GM12878 (cell line): ENCODE results near the gene CRB1.

ENCODE experiments used
- BCL11A ChIP-seq: IDR thresholded peaks from 2 replicates; pipeline ENCODE4 v1.6.1; 2011; ENCODE audit warnings: low read depth, low read length
- CEBPB ChIP-seq, 2 experiments: fragments of 150-350 bp in 1 of 2; IDR thresholded peaks; 2 replicates each; pipeline ENCODE4 v1.6.1; 2012 to 2014; ENCODE audit warnings: low read depth in 2 of 2, low read length in 2 of 2, borderline replicate concordance in 1 of 2, inconsistent platforms in 1 of 2
- CHD1 ChIP-seq: IDR thresholded peaks from 2 replicates; pipeline ENCODE4 v1.6.1; 2012; ENCODE audit warnings: low read depth, low read length, improper control_type of control experiment
- CHD2 ChIP-seq: IDR thresholded peaks from 2 replicates; pipeline ENCODE4 v1.6.1; 2011; ENCODE audit warnings: low read depth, low read length, improper control_type of control experiment, borderline replicate concordance
- EP300 ChIP-seq, 2 experiments: fragments of 150-350 bp in 1 of 2; IDR thresholded peaks; 2 replicates each; pipeline ENCODE4 v1.6.1; 2011 to 2012; ENCODE audit warnings: low read depth in 2 of 2, low read length in 2 of 2, borderline replicate concordance in 1 of 2, improper control_type of control experiment in 1 of 2, inconsistent platforms in 1 of 2; ENCODE audit not compliant: control insufficient read depth in 1 of 2
- IKZF1 ChIP-seq: fragments of 450-650 bp; conservative IDR thresholded peaks from 2 replicates; pipeline ENCODE4 v1.6.1; 2017; ENCODE audit warnings: antibody characterized with exemption, mild to moderate bottlenecking
- NFIC ChIP-seq: IDR thresholded peaks from 2 replicates; pipeline ENCODE4 v1.6.1; 2012; ENCODE audit warnings: low read depth, mild to moderate bottlenecking, inconsistent platforms, low read length, moderate library complexity
- POLR2A ChIP-seq: IDR thresholded peaks from 2 replicates; pipeline ENCODE4 v1.6.1; 2011; ENCODE audit warnings: low read depth, mild to moderate bottlenecking, low read length
- YY1 ChIP-seq: IDR thresholded peaks from 2 replicates; pipeline ENCODE4 v1.6.1; 2011; ENCODE audit warnings: low read depth, mild to moderate bottlenecking, low read length
- TF ChIP-seq, protein P1 (sequence below), 3 experiments: IDR thresholded peaks in 2 of 3; conservative IDR thresholded peaks in 1 of 3; 2 replicates each; pipeline ENCODE4 v1.5.1; 2011; ENCODE audit warnings: low read depth in 3 of 3, low read length in 3 of 3, mild to moderate bottlenecking in 3 of 3, control low read depth in 2 of 3, moderate library complexity in 2 of 3, inconsistent platforms in 1 of 3, mixed read lengths in 1 of 3; ENCODE audit not compliant: control insufficient read depth in 2 of 3, insufficient read depth in 1 of 3; ENCODE audit errors: extremely low read depth in 1 of 3
- TF ChIP-seq, protein P2 (sequence below): IDR thresholded peaks from 2 replicates; pipeline ENCODE4 v1.6.1; 2012; ENCODE audit warnings: low read depth, low read length, improper control_type of control experiment
- TF ChIP-seq, protein P3 (sequence below): fragments of 450-650 bp; IDR thresholded peaks from 2 replicates; pipeline ENCODE4 v1.6.1; 2017; ENCODE audit warnings: mild to moderate bottlenecking, moderate library complexity
- TF ChIP-seq, protein P4 (sequence below): fragments of 150-350 bp; IDR thresholded peaks from 2 replicates; pipeline ENCODE4 v1.6.1; 2016; ENCODE audit warnings: low read depth, low read length

DNA sequence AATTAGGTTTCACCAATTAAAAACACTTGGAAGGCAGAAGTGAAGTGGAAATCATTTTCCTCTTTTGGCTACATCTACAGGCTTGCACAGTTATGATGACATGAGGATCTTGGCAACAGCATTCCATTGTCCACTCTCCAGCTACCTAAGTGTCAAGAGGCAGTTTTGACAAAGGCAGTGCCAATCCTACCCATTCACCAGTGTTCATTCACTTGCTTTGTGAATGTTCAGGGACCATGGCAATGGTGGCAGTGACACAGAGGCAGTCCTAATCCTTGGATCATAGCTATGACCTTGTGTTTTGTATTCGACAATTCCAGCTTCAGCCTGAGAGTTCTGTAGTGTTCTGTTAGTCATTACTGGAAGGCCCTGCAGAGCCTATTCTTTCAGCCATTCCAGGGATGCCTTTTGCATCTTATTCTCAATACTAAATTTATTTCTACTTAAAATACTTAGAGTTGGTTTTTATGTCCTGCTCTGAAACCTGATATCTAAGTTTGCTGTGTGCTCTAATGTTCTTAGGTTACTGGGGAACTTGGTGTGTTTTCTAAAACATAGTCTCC, 36.7 kb downstream of the CRB1 start:
- TF ChIP-seq YY1 (no peak), CEBPB (IDR thresholded peaks at IDR 0.05; ENCODE audit: borderline replicate concordance in 1 of 2, low read depth in 2 of 2, low read length in 2 of 2) (no peak), CHD1 (no peak), EP300 (IDR thresholded peaks at IDR 0.05; ENCODE audit: borderline replicate concordance in 1 of 2, control insufficient read depth in 1 of 2, low read depth in 2 of 2, low read length in 2 of 2) (no peak), BCL11A (no peak), NFIC (no peak), CHD2 (no peak), POLR2A (no peak), IKZF1 (no peak)
- TF ChIP-seq, protein P1, sequence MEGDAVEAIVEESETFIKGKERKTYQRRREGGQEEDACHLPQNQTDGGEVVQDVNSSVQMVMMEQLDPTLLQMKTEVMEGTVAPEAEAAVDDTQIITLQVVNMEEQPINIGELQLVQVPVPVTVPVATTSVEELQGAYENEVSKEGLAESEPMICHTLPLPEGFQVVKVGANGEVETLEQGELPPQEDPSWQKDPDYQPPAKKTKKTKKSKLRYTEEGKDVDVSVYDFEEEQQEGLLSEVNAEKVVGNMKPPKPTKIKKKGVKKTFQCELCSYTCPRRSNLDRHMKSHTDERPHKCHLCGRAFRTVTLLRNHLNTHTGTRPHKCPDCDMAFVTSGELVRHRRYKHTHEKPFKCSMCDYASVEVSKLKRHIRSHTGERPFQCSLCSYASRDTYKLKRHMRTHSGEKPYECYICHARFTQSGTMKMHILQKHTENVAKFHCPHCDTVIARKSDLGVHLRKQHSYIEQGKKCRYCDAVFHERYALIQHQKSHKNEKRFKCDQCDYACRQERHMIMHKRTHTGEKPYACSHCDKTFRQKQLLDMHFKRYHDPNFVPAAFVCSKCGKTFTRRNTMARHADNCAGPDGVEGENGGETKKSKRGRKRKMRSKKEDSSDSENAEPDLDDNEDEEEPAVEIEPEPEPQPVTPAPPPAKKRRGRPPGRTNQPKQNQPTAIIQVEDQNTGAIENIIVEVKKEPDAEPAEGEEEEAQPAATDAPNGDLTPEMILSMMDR (IDR thresholded peaks at IDR 0.05 in 2 of 3, conservative IDR thresholded peaks at IDR 0.05 in 1 of 3; ENCODE audit: control insufficient read depth in 2 of 3, extremely low read depth in 1 of 3, insufficient read depth in 1 of 3, low read depth in 3 of 3, low read length in 3 of 3) = no peak
- TF ChIP-seq, protein P2, sequence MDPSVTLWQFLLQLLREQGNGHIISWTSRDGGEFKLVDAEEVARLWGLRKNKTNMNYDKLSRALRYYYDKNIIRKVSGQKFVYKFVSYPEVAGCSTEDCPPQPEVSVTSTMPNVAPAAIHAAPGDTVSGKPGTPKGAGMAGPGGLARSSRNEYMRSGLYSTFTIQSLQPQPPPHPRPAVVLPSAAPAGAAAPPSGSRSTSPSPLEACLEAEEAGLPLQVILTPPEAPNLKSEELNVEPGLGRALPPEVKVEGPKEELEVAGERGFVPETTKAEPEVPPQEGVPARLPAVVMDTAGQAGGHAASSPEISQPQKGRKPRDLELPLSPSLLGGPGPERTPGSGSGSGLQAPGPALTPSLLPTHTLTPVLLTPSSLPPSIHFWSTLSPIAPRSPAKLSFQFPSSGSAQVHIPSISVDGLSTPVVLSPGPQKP = no peak
- TF ChIP-seq, protein P3, sequence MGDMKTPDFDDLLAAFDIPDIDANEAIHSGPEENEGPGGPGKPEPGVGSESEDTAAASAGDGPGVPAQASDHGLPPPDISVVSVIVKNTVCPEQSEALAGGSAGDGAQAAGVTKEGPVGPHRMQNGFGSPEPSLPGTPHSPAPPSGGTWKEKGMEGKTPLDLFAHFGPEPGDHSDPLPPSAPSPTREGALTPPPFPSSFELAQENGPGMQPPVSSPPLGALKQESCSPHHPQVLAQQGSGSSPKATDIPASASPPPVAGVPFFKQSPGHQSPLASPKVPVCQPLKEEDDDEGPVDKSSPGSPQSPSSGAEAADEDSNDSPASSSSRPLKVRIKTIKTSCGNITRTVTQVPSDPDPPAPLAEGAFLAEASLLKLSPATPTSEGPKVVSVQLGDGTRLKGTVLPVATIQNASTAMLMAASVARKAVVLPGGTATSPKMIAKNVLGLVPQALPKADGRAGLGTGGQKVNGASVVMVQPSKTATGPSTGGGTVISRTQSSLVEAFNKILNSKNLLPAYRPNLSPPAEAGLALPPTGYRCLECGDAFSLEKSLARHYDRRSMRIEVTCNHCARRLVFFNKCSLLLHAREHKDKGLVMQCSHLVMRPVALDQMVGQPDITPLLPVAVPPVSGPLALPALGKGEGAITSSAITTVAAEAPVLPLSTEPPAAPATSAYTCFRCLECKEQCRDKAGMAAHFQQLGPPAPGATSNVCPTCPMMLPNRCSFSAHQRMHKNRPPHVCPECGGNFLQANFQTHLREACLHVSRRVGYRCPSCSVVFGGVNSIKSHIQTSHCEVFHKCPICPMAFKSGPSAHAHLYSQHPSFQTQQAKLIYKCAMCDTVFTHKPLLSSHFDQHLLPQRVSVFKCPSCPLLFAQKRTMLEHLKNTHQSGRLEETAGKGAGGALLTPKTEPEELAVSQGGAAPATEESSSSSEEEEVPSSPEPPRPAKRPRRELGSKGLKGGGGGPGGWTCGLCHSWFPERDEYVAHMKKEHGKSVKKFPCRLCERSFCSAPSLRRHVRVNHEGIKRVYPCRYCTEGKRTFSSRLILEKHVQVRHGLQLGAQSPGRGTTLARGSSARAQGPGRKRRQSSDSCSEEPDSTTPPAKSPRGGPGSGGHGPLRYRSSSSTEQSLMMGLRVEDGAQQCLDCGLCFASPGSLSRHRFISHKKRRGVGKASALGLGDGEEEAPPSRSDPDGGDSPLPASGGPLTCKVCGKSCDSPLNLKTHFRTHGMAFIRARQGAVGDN = no peak
- TF ChIP-seq, protein P4, sequence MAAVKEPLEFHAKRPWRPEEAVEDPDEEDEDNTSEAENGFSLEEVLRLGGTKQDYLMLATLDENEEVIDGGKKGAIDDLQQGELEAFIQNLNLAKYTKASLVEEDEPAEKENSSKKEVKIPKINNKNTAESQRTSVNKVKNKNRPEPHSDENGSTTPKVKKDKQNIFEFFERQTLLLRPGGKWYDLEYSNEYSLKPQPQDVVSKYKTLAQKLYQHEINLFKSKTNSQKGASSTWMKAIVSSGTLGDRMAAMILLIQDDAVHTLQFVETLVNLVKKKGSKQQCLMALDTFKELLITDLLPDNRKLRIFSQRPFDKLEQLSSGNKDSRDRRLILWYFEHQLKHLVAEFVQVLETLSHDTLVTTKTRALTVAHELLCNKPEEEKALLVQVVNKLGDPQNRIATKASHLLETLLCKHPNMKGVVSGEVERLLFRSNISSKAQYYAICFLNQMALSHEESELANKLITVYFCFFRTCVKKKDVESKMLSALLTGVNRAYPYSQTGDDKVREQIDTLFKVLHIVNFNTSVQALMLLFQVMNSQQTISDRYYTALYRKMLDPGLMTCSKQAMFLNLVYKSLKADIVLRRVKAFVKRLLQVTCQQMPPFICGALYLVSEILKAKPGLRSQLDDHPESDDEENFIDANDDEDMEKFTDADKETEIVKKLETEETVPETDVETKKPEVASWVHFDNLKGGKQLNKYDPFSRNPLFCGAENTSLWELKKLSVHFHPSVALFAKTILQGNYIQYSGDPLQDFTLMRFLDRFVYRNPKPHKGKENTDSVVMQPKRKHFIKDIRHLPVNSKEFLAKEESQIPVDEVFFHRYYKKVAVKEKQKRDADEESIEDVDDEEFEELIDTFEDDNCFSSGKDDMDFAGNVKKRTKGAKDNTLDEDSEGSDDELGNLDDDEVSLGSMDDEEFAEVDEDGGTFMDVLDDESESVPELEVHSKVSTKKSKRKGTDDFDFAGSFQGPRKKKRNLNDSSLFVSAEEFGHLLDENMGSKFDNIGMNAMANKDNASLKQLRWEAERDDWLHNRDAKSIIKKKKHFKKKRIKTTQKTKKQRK = no peak
